ENCODE results near the gene C20orf202.
"Not testable (repeated sequence)": the region's sequence is repeated elsewhere in the genome, so short reads cannot be mapped to it uniquely, and the experiment has no call there.

C20orf202 gene

GRCh38 chr20:1224205-1224890 is 21.1 kb downstream of the C20orf202 start:
- DNase-seq (ENCODE audit: low read depth in 1 of 2, low spot score in 1 of 2) = no peak
- in situ Hi-C loops (cut with HindIII; ENCODE audit: low pct_unique_long_range_greater_than_20kb, low sequenced_read_pairs) = no loop called here
- TF ChIP-seq JUND (IDR thresholded peaks at IDR 0.05; ENCODE audit: low read depth) = no peak

DNA sequence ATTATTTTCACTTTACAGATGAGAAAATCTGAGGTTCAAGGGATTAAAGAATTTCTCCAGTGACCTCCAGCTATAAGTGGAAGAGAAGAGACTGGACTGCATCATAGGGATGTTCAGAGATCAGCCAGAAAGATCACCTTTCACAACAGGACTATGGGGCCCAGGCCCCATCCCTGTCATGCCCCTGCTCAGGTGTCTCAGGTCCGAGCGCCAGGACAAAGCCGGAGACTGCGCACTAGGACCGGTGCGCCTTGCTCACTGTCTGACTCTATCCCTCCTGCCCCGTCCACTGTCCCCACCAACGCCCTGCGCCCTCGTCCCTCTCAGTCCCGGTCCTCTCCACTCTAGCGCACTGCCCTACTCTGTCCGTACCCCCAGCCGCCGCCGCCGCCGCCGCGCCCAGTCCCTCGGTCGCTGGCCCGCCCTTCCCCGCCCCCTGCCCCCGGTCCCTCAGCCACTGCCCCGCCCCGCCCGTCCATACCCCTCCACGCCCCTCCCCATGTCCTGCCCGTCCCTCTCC is 22.1 kb downstream of the C20orf202 start:
- TF ChIP-seq JUND (IDR thresholded peaks at IDR 0.05; ENCODE audit: low read depth) = no peak
- DNase-seq (ENCODE audit: low read depth in 1 of 2, low spot score in 1 of 2) = peak in 1 of 2 experiments; percentile 87
- in situ Hi-C loops (cut with HindIII; ENCODE audit: low pct_unique_long_range_greater_than_20kb, low sequenced_read_pairs) = no loop called here

GRCh38 chr20:1225783-1226654 is 22.8 kb downstream of the C20orf202 start, which contains the start of gene RAD21L1:
Gene RAD21L1 (plus strand): TSS chr20:1226044. CDS start chr20:1228454, 2,410 bp downstream.
- in situ Hi-C loops (cut with HindIII; ENCODE audit: low pct_unique_long_range_greater_than_20kb, low sequenced_read_pairs) = no loop called here
- peak; percentile 84 to 85 for DNase-seq (ENCODE audit: low read depth in 1 of 2, low spot score in 1 of 2)

DNA sequence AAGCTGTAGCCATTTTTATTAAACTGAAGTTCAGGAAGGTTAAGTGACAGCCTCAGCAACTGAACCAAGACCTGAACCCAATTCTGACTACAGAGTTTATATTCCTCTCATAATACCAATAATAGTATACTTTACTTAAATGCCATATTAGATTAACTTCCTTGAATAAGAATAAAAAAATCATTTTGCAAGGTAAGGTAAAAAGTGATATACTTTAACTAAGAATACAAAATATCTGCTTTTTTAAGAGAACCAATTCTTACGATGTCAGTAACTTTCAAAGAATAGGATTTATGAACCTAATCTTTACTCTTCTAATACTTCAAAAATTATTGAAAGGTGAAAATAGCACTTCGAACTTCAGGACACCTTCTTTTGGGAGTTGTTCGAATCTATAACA is 26.3 kb downstream of the C20orf202 start:
- in situ Hi-C loops (cut with HindIII; ENCODE audit: low pct_unique_long_range_greater_than_20kb, low sequenced_read_pairs) = no loop called here
- no peak for DNase-seq (ENCODE audit: low read depth in 1 of 2, low spot score in 1 of 2)
- no peak for TF ChIP-seq JUND (IDR thresholded peaks at IDR 0.05; ENCODE audit: low read depth)

More at GRCh38 chr20:1225783-1226654, 22.8 kb downstream of the C20orf202 start, which contains the start of gene RAD21L1:
- TF ChIP-seq JUND (IDR thresholded peaks at IDR 0.05; ENCODE audit: low read depth) = no peak

DNA sequence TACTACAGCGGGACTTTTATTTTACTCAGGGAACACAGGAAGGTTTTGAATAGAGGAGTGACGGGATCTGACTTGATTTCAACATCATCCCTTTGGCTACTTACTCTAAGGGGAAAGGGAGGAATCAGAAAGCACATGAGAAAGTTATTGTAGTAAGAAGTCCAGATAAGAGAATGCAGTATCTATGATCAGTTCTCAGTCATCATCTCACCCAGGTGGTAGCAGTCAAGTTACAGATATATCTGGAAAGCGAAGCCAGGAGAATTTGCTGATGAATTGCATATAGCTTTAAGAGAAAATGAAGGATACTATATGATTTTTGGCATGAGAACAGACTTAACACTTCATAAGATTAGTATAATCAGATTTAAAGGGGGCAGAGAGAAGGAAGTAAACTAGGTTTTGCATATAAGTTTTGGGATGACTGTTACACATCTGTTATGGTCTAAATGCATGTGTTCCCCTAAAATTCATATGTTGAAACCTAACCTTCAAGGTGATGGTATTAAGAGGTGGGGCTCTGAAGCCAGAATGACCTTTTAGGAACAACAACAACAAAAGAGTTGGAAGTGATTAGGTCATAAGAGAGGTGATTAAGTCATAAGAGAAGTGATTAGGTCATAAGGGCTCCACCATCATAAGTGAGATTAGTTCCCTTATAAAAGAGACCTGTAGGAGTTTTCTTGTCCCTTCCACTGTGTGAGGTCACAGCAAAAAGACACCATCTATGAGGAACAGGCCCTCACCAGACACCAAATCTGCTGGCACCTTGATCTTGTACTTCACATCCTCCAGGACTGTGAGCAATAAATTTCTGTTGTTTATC is 29.2 kb downstream of the C20orf202 start:
- no peak for TF ChIP-seq JUND (IDR thresholded peaks at IDR 0.05; ENCODE audit: low read depth)
- no peak for DNase-seq (ENCODE audit: low read depth in 1 of 2, low spot score in 1 of 2)

DNA sequence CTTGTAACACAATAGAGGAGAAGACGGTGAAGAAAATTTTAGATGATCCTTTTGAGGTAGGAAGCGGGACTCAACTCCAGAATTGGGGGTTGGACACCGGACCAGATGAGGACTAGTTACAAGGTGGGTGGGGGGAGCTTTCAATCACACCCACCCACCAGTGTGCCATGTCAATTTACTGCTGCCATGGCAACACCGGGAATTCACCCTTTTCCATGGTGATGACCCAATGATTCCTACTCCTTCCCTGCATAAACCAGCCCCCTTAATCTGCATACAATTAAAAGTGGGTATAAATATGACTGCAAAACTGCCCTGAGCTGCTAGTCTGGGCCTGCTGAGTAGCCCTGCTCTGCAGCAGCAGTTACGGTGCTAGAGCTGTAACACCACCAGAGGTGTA is 37.3 kb downstream of the C20orf202 start:
- in situ Hi-C loops (cut with HindIII; ENCODE audit: low pct_unique_long_range_greater_than_20kb, low sequenced_read_pairs) = no loop called here
- DNase-seq (ENCODE audit: low read depth in 1 of 2, low spot score in 1 of 2) = no peak
- no peak for TF ChIP-seq JUND (IDR thresholded peaks at IDR 0.05; ENCODE audit: low read depth)

More for the DNA sequence above, 29.2 kb downstream of the C20orf202 start:
- in situ Hi-C loops (cut with HindIII; ENCODE audit: low pct_unique_long_range_greater_than_20kb, low sequenced_read_pairs) = no loop called here

DNA sequence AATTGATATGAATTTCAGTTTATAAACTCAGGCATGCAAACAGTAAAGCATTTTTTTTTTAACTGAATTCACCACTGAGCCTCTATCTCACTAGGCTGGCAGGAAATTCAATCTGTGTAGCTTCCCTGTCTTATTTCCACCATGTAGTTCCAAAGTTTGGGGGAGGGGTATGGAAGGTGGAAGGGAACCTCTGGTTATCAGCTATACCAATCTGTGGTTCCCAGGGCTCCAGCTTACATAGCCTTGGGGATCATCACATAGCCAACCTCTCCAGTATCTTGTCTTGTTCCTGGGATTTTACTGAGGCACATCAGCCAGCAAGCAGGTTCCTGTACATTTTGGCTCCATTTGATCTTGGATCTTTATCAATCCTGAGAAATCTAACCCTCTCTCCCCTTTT is 38.2 kb downstream of the C20orf202 start:
- no peak for DNase-seq (ENCODE audit: low read depth in 1 of 2, low spot score in 1 of 2)
- TF ChIP-seq JUND (IDR thresholded peaks at IDR 0.05; ENCODE audit: low read depth) = no peak
- in situ Hi-C loops (cut with HindIII; ENCODE audit: low pct_unique_long_range_greater_than_20kb, low sequenced_read_pairs) = no loop called here

- no peak for DNase-seq (ENCODE audit: low read depth in 1 of 2, low spot score in 1 of 2)
- in situ Hi-C loops (cut with HindIII; ENCODE audit: low pct_unique_long_range_greater_than_20kb, low sequenced_read_pairs) = no loop called here
- TF ChIP-seq JUND (IDR thresholded peaks at IDR 0.05; ENCODE audit: low read depth) = no peak
These were observed 38.8 kb downstream of the C20orf202 start for GRCh38 chr20:1242099-1242498.

GRCh38 chr20:1242530-1242929 is 39.3 kb downstream of the C20orf202 start:
- no peak for DNase-seq (ENCODE audit: low read depth in 1 of 2, low spot score in 1 of 2)
- no peak for TF ChIP-seq JUND (IDR thresholded peaks at IDR 0.05; ENCODE audit: low read depth)
- in situ Hi-C loops (cut with HindIII; ENCODE audit: low pct_unique_long_range_greater_than_20kb, low sequenced_read_pairs) = no loop called here

- TF ChIP-seq JUND (IDR thresholded peaks at IDR 0.05; ENCODE audit: low read depth) = no peak
- in situ Hi-C loops (cut with HindIII; ENCODE audit: low pct_unique_long_range_greater_than_20kb, low sequenced_read_pairs) = no loop called here
- DNase-seq (ENCODE audit: low read depth in 1 of 2, low spot score in 1 of 2) = no peak
These were observed 42.3 kb downstream of the C20orf202 start for GRCh38 chr20:1245578-1245977.

DNA sequence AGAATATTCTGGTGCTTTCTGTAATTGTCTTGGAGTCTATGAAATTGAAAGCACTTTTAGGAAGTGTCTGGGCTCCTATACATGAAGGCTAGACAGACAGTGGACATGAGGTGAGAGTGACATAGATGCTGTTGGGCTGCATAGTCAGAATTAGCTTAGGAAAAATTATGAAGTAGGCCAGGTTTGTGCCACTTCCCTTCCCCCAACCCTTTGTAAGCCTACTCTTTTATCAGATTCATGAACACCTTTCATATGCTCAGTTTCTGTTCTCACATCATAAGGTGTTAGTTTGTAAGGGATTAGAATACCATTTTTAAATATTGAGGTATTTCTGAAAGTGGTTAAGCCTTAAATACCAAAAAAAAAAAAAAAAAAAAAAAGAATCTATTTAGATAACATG is 44.4 kb downstream of the C20orf202 start:
- no peak for DNase-seq (ENCODE audit: low read depth in 1 of 2, low spot score in 1 of 2)
- in situ Hi-C loops (cut with HindIII; ENCODE audit: low pct_unique_long_range_greater_than_20kb, low sequenced_read_pairs) = no loop called here

GRCh38 chr20:1250282-1250681 is 47.0 kb downstream of the C20orf202 start:
- in situ Hi-C loops (cut with HindIII; ENCODE audit: low pct_unique_long_range_greater_than_20kb, low sequenced_read_pairs); DNase-seq (ENCODE audit: low read depth in 1 of 2, low spot score in 1 of 2): not testable (repeated sequence)

More for the DNA sequence above, 44.4 kb downstream of the C20orf202 start:
- no peak for TF ChIP-seq JUND (IDR thresholded peaks at IDR 0.05; ENCODE audit: low read depth)

Measured in T47D (cell line).